Measurements from ENCODE around the gene HP1BP3.

DNA sequence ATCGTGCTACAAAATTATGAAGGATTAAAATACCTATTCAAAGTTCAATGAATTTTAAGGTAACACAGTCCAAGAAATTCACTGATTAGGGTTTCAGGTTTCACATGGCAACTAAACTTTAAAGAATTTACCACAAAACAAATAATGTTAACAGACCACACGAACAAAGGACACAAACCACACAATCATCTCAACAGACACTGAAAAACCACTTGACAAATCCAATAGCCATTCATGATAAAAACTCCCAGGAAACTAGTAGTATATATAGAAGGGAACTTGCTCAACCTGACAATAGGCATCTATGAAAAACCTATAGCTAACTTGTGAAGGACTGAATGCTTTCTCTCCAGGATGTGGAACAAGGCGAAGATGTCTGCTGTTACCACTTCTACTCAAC, 33.5 kb downstream of the HP1BP3 start:
- TF ChIP-seq, protein P1, sequence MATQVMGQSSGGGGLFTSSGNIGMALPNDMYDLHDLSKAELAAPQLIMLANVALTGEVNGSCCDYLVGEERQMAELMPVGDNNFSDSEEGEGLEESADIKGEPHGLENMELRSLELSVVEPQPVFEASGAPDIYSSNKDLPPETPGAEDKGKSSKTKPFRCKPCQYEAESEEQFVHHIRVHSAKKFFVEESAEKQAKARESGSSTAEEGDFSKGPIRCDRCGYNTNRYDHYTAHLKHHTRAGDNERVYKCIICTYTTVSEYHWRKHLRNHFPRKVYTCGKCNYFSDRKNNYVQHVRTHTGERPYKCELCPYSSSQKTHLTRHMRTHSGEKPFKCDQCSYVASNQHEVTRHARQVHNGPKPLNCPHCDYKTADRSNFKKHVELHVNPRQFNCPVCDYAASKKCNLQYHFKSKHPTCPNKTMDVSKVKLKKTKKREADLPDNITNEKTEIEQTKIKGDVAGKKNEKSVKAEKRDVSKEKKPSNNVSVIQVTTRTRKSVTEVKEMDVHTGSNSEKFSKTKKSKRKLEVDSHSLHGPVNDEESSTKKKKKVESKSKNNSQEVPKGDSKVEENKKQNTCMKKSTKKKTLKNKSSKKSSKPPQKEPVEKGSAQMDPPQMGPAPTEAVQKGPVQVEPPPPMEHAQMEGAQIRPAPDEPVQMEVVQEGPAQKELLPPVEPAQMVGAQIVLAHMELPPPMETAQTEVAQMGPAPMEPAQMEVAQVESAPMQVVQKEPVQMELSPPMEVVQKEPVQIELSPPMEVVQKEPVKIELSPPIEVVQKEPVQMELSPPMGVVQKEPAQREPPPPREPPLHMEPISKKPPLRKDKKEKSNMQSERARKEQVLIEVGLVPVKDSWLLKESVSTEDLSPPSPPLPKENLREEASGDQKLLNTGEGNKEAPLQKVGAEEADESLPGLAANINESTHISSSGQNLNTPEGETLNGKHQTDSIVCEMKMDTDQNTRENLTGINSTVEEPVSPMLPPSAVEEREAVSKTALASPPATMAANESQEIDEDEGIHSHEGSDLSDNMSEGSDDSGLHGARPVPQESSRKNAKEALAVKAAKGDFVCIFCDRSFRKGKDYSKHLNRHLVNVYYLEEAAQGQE (IDR thresholded peaks at IDR 0.05) = no peak
- no peak for TF ChIP-seq TAF1 (conservative IDR thresholded peaks at IDR 0.05)
- TF ChIP-seq, protein P2, sequence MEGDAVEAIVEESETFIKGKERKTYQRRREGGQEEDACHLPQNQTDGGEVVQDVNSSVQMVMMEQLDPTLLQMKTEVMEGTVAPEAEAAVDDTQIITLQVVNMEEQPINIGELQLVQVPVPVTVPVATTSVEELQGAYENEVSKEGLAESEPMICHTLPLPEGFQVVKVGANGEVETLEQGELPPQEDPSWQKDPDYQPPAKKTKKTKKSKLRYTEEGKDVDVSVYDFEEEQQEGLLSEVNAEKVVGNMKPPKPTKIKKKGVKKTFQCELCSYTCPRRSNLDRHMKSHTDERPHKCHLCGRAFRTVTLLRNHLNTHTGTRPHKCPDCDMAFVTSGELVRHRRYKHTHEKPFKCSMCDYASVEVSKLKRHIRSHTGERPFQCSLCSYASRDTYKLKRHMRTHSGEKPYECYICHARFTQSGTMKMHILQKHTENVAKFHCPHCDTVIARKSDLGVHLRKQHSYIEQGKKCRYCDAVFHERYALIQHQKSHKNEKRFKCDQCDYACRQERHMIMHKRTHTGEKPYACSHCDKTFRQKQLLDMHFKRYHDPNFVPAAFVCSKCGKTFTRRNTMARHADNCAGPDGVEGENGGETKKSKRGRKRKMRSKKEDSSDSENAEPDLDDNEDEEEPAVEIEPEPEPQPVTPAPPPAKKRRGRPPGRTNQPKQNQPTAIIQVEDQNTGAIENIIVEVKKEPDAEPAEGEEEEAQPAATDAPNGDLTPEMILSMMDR (IDR thresholded peaks at IDR 0.05; ENCODE audit: low read depth, low read length, missing input control) = no peak
- TF ChIP-seq, protein P3, sequence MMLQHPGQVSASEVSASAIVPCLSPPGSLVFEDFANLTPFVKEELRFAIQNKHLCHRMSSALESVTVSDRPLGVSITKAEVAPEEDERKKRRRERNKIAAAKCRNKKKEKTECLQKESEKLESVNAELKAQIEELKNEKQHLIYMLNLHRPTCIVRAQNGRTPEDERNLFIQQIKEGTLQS (IDR thresholded peaks at IDR 0.05) = no peak
